GM12878 (cell line): ENCODE measurements around the gene PHF20. TPM values are rescaled to one million over a fixed set of nuclear protein-coding genes. Genes with fewer than 3 reads are reported as not detected.

Source experiments
- ATAC-seq: fragments of 200-7000 bp; cut with Tn5 transposase; 3 replicates; pipeline ENCODE4 v1.9.1; 2020; ENCODE audit warnings: mild to moderate bottlenecking, moderate library complexity
- BruUV-seq: library from RNA; stranded (reverse); fragments of 400-500 nt; replicated peaks from 2 replicates; lab custom pipeline; 2021; lab: Mats Ljungman, UMichigan
- CTCF ChIA-PET: fragments of 300-600 bp; sonication (Branson Sonifier 250); formaldehyde crosslinking; extraction: SDS; loops from one replicate; lab custom pipeline; 2021; ENCODE audit warnings: inconsistent platforms; lab: Yijun Ruan, JAX
- POLR2A ChIA-PET: fragments of 350-600 bp; formaldehyde crosslinking; extraction: SDS; loops from one replicate; lab custom pipeline; 2021; ENCODE audit warnings: inconsistent platforms; lab: Charles Lee
- RAD21 ChIA-PET: fragments of 300-600 bp; sonication (Branson Sonifier 250); formaldehyde crosslinking; loops from one replicate; lab custom pipeline; 2023; ENCODE audit warnings: antibody characterized with exemption; ENCODE audit not compliant: unreplicated experiment; lab: Charles Lee
- SMC1A ChIA-PET: fragments of 300-600 bp; sonication (Branson Sonifier 250); formaldehyde crosslinking; loops from one replicate; lab custom pipeline; 2023; ENCODE audit not compliant: unreplicated experiment, uncharacterized antibody; lab: Charles Lee
- DNase-seq: peaks from one replicate; pipeline ENCODE4 v3.0.0-alpha.2; 2011; ENCODE audit warnings: low read depth, low spot score
- FAIRE-seq: peaks from 3 replicates; lab custom pipeline; 2011; peaks lifted over from hg19 to GRCh38; lab: Jason Lieb, UNC
- H2AFZ ChIP-seq: 2 replicates; pipeline ENCODE4 v1.6.0; 2011; ENCODE audit warnings: low read depth, low read length, control low read depth; ENCODE audit not compliant: control insufficient read depth
- H3K27ac ChIP-seq: 2 replicates; pipeline ENCODE4 v1.5.1; 2011; ENCODE audit warnings: control low read depth; ENCODE audit not compliant: control insufficient read depth, insufficient read depth
- H3K27me3 ChIP-seq, 2 experiments: replicated peaks in 1 of 2; 2 replicates each; pipeline versions ENCODE4 v1.6.0 to v1.6.1; 2011; ENCODE audit warnings: low read length in 1 of 2; ENCODE audit not compliant: control insufficient read depth in 2 of 2, insufficient read depth in 2 of 2
- H3K36me3 ChIP-seq, 2 experiments: 2 replicates each; pipeline ENCODE4 v1.5.1; 2011; ENCODE audit warnings: low read length in 1 of 2; ENCODE audit not compliant: control insufficient read depth in 2 of 2, insufficient read depth in 2 of 2
- H3K4me1 ChIP-seq: 2 replicates; pipeline ENCODE4 v1.6.1; 2011; ENCODE audit warnings: mild to moderate bottlenecking, low read length, moderate library complexity, mixed read lengths; ENCODE audit not compliant: control insufficient read depth, insufficient read depth
- H3K4me2 ChIP-seq: 2 replicates; pipeline ENCODE4 v1.6.0; 2011; ENCODE audit warnings: control low read depth; ENCODE audit not compliant: control insufficient read depth, insufficient read depth
- H3K4me3 ChIP-seq: fragments of 200-600 bp; sonication (generic); 2 replicates; pipeline ENCODE4 v1.5.1; 2016
- H3K79me2 ChIP-seq: 2 replicates; pipeline ENCODE4 v1.6.0; 2011; ENCODE audit warnings: low read length; ENCODE audit not compliant: control insufficient read depth, insufficient read depth
- H3K9ac ChIP-seq: 2 replicates; pipeline ENCODE4 v1.8.0; 2011; ENCODE audit warnings: low read length, control low read depth, mixed read lengths; ENCODE audit not compliant: control insufficient read depth, insufficient read depth
- H3K9me3 ChIP-seq: replicated peaks from 3 replicates; pipeline ENCODE4 v1.5.1; 2011; ENCODE audit warnings: mild to moderate bottlenecking, low read length; ENCODE audit not compliant: control insufficient read depth, insufficient read depth
- H4K20me1 ChIP-seq: 2 replicates; pipeline ENCODE4 v1.6.0; 2011; ENCODE audit not compliant: control insufficient read depth, insufficient read depth
- BHLHE40 ChIP-seq, 2 experiments: fragments of 450-650 bp in 1 of 2; IDR thresholded peaks; 2 replicates each; pipeline ENCODE4 v1.6.1; 2011 to 2017; ENCODE audit warnings: low read depth in 2 of 2, borderline replicate concordance in 1 of 2, improper control_type of control experiment in 1 of 2, low read length in 1 of 2, mild to moderate bottlenecking in 1 of 2
- CBX5 ChIP-seq: sonication (generic); IDR thresholded peaks from 2 replicates; pipeline ENCODE4 v1.6.1; 2016; ENCODE audit warnings: low read depth, moderate library complexity, mild to moderate bottlenecking, inconsistent platforms
- E2F4 ChIP-seq: IDR thresholded peaks from 2 replicates; pipeline ENCODE4 v1.6.1; 2012; ENCODE audit warnings: low read depth, low read length, improper control_type of control experiment
- E2F8 ChIP-seq: fragments of 450-650 bp; IDR thresholded peaks from 2 replicates; pipeline ENCODE4 v1.6.1; 2018; ENCODE audit warnings: mild to moderate bottlenecking, low read depth, moderate library complexity; ENCODE audit not compliant: partially characterized antibody
- EGR1 ChIP-seq, 2 experiments: IDR thresholded peaks; 1 replicate in 1 of 2; 2 replicates in 1 of 2; pipeline ENCODE4 v1.6.1; 2011 to 2012; ENCODE audit warnings: low read depth in 2 of 2, low read length in 2 of 2, borderline replicate concordance in 1 of 2, mild to moderate bottlenecking in 1 of 2, moderate library complexity in 1 of 2
- ELK1 ChIP-seq: IDR thresholded peaks from 2 replicates; pipeline ENCODE4 v1.6.1; 2012; ENCODE audit warnings: low read depth, low read length, improper control_type of control experiment
- FOXM1 ChIP-seq: IDR thresholded peaks from 2 replicates; pipeline ENCODE4 v1.6.1; 2012; ENCODE audit warnings: low read depth, mild to moderate bottlenecking, inconsistent platforms, low read length, moderate library complexity
- JUNB ChIP-seq: IDR thresholded peaks from 2 replicates; pipeline ENCODE4 v1.6.1; 2016; ENCODE audit warnings: antibody characterized with exemption, mild to moderate bottlenecking
- JUND ChIP-seq: IDR thresholded peaks from 2 replicates; pipeline ENCODE4 v1.6.1; 2012; ENCODE audit warnings: low read depth, mild to moderate bottlenecking, low read length, improper control_type of control experiment, moderate library complexity
- MEF2A ChIP-seq: IDR thresholded peaks from 2 replicates; pipeline ENCODE4 v1.6.1; 2011; ENCODE audit warnings: low read depth, mild to moderate bottlenecking, low read length, moderate library complexity; ENCODE audit not compliant: insufficient read depth
- MTA2 ChIP-seq: fragments of 450-650 bp; IDR thresholded peaks from 2 replicates; pipeline ENCODE4 v1.6.1; 2016; ENCODE audit warnings: low read depth, mild to moderate bottlenecking, moderate library complexity
- MTA3 ChIP-seq: IDR thresholded peaks from 2 replicates; pipeline ENCODE4 v1.6.1; 2012; ENCODE audit warnings: low read length, inconsistent platforms, borderline replicate concordance
- PAX8 ChIP-seq: fragments of 450-650 bp; IDR thresholded peaks from 2 replicates; pipeline ENCODE4 v1.6.1; 2017; ENCODE audit warnings: mild to moderate bottlenecking, moderate library complexity
- POLR2AphosphoS5 ChIP-seq: IDR thresholded peaks from 2 replicates; pipeline ENCODE4 v1.6.1; 2011; ENCODE audit warnings: mild to moderate bottlenecking, low read length, inconsistent platforms
- RUNX3 ChIP-seq: IDR thresholded peaks from 2 replicates; pipeline ENCODE4 v1.6.1; 2012; ENCODE audit warnings: low read length, inconsistent platforms
- WRNIP1 ChIP-seq: IDR thresholded peaks from 2 replicates; pipeline ENCODE4 v1.6.1; 2011; ENCODE audit warnings: low read depth, low read length, improper control_type of control experiment, borderline replicate concordance
- ZZZ3 ChIP-seq: IDR thresholded peaks from 2 replicates; pipeline ENCODE4 v1.6.1; 2011; ENCODE audit warnings: low read depth; ENCODE audit not compliant: control insufficient read depth, insufficient read length
- WGBS: methylation state at CpG from one replicate; pipeline ENCODE4 v1.1.6; 2016; ENCODE audit warnings: low lambda C conversion rate; ENCODE audit not compliant: insufficient replicate concordance, insufficient coverage; ENCODE audit errors: missing lambda C conversion rate; 5-methylcytosine and 5-hydroxymethylcytosine counted together
- in situ Hi-C: fragments of 300-500 bp; cut with MboI; formaldehyde crosslinking; loops from 9 replicates; pipeline ENCODE4 v1.14.3; 2018; ENCODE audit warnings: mixed read lengths
- intact Hi-C: fragments of 100-400 bp; cut with micrococcal nuclease; formaldehyde crosslinking; loops from one replicate; pipeline ENCODE4 v1.14.2; 2022; ENCODE audit not compliant: unreplicated experiment
- polyA plus RNA-seq, 11 experiments: library from polyadenylated mRNA; depleted of rRNA in 4 of 11; unstranded in 6 of 11; stranded (reverse) in 5 of 11; fragments of >200 nt; fragmentation: Nextera tagmentation in 4 of 11; fragmentation: Illumina TruSeq in 1 of 11; extraction: Ambion mirVana in 4 of 11; extraction: Trizol in 1 of 11; gene quantifications; 1 replicate in 1 of 11; 2 replicates in 10 of 11; pipeline versions ENCODE4 v1.2.1 to v1.2.3, GENCODE V29; 2011 to 2016; ENCODE audit warnings: inconsistent platforms in 2 of 11, missing spikeins in 2 of 11, low read depth in 1 of 11
- total RNA-seq, 4 experiments: library from RNA; depleted of rRNA in 3 of 4; stranded (reverse); fragments of >200 nt in 3 of 4; fragmentation: Illumina TruSeq in 1 of 4; extraction: Trizol in 1 of 4; gene quantifications; 2 replicates each; pipeline versions ENCODE4 v1.2.1 to v1.2.3, GENCODE V29; 2013 to 2021
- TF ChIP-seq, protein P1 (sequence below): fragments of 450-650 bp; IDR thresholded peaks from 2 replicates; pipeline ENCODE4 v1.6.1; 2016; ENCODE audit warnings: mild to moderate bottlenecking

PHF20 gene
- total and polyA plus RNA-seq, 10 of the 15 experiments (the other 5 are each of a cell fraction or from before 2014, with no cell fraction given) = 31.6 to 91.2 (median 46.8) TPM

- DNase-seq = no peak
- FAIRE-seq = no peak
- Histone ChIP-seq H3K36me3 (no peaks in the 10 kb centered on the region; a peak in 1 of 4 replicates), H3K9me3 (no peaks in the 10 kb centered on the region), H4K20me1 (no peaks in the 10 kb centered on the region), H3K27me3 (no peaks in the 10 kb centered on the region), H2AFZ (no peak overlapping the region), H3K4me3 (no peak overlapping the region), H3K4me1 (peaks cover 30% of the 10 kb centered on the region), H3K79me2 (no peaks in the 10 kb centered on the region), H3K9ac (no peak overlapping the region), H3K27ac (no peak overlapping the region), H3K4me2 (0 out of 2 replicates have a peak overlapping the region, but pooled peaks have one; percentile 38)
- in situ Hi-C loops = no loop called here
- RAD21 ChIA-PET = interaction anchor here (1.2 kb wide), 1 partner anchor 16 kb away, joined by 4 read pairs; no protein-coding TSS in a partner anchor
- 83% methylated on average over 3 of the region's 3 CpGs for WGBS
- CTCF ChIA-PET = interaction anchor here (1.2 to 2.2 kb wide), 5 partner anchors 8 to 100 kb away, joined by 4 to 8 read pairs (median 5); partner anchors contain the start of gene SCAND1
- SMC1A ChIA-PET = interaction anchor here (0.6 to 4.3 kb wide), 4 partner anchors 9 to 204 kb away, joined by 3 to 11 read pairs (median 4); no protein-coding TSS in a partner anchor
- BruUV-seq = no TSS peak
- intact Hi-C loops = no loop called here
- no peak for ATAC-seq
- POLR2A ChIA-PET = interaction anchor here (0.6 to 1.6 kb wide), 5 partner anchors 9 to 229 kb away, joined by 3 read pairs; no protein-coding TSS in a partner anchor
- TF ChIP-seq ZZZ3 (no peak), PAX8 (no peak), WRNIP1 (no peak), E2F4 (no peak), FOXM1 (no peak), MEF2A (no peak), JUND (no peak), ELK1 (no peak), MTA3 (no peak), BHLHE40 (IDR thresholded peaks at IDR 0.05; ENCODE audit: borderline replicate concordance in 1 of 2, low read depth in 2 of 2, low read length in 1 of 2) (no peak), E2F8 (no peak), RUNX3 (no peak), MTA2 (no peak), JUNB (no peak), EGR1 (IDR thresholded peaks at IDR 0.05; ENCODE audit: borderline replicate concordance in 1 of 2, low read depth in 2 of 2, low read length in 2 of 2) (no peak), POLR2AphosphoS5 (no peak), CBX5 (no peak)
- TF ChIP-seq, protein P1, sequence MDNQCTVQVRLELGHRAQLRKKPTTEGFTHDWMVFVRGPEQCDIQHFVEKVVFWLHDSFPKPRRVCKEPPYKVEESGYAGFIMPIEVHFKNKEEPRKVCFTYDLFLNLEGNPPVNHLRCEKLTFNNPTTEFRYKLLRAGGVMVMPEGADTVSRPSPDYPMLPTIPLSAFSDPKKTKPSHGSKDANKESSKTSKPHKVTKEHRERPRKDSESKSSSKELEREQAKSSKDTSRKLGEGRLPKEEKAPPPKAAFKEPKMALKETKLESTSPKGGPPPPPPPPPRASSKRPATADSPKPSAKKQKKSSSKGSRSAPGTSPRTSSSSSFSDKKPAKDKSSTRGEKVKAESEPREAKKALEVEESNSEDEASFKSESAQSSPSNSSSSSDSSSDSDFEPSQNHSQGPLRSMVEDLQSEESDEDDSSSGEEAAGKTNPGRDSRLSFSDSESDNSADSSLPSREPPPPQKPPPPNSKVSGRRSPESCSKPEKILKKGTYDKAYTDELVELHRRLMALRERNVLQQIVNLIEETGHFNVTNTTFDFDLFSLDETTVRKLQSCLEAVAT = no peak
These were observed 121.1 kb downstream of the PHF20 start for GRCh38 chr20:35892871-35893270.
